Stomach (tissue), 4 donors: ENCODE data around the gene GBA3.

Source experiments
- EP300 ChIP-seq: sonication (generic); formaldehyde crosslinking; IDR thresholded peaks from one replicate; pipeline ENCODE4 v1.6.1; 2017; ENCODE audit warnings: antibody characterized with exemption
- POLR2A ChIP-seq, 4 donors: fragments of 450-650 bp; IDR thresholded peaks; one replicate each; pipeline ENCODE4 v1.6.1; 2016; ENCODE audit warnings: antibody characterized with exemption in 4 of 4, control low read depth in 2 of 4, mild to moderate bottlenecking in 1 of 4, moderate library complexity in 1 of 4
- POLR2AphosphoS5 ChIP-seq, 3 donors: sonication (generic); formaldehyde crosslinking; IDR thresholded peaks; one replicate each; pipeline ENCODE4 v1.6.1; 2016; ENCODE audit warnings: antibody characterized with exemption in 3 of 3
- TF ChIP-seq, protein P1 (sequence below), 7 experiments: fragments of 450-650 bp in 4 of 7; fragments of 200-600 bp in 3 of 7; sonication (generic) in 3 of 7; IDR thresholded peaks; one replicate each; pipeline ENCODE4 v1.5.1; 2016 to 2019; ENCODE audit warnings: antibody characterized with exemption in 7 of 7, control low read depth in 2 of 7, mild to moderate bottlenecking in 1 of 7

DNA sequence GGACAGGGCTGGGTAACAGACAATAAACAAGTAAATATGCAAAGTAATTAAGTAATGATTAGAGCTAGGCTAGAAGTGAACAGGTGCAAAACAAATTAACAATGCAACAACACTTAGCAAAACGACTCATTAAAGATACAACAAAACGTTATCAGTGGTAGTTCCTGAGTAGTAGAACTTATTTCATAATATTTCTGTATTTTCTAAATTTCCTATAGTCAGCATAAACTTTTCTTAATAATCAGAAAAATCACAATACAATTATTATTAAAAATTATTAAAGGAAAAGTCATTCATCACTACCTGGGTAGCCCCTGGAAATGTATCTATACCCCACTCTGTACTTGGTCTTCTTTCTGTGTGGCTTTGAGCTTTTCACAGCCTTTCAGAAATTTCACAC is 166.6 kb downstream of the GBA3 start:
- TF ChIP-seq, protein P1, sequence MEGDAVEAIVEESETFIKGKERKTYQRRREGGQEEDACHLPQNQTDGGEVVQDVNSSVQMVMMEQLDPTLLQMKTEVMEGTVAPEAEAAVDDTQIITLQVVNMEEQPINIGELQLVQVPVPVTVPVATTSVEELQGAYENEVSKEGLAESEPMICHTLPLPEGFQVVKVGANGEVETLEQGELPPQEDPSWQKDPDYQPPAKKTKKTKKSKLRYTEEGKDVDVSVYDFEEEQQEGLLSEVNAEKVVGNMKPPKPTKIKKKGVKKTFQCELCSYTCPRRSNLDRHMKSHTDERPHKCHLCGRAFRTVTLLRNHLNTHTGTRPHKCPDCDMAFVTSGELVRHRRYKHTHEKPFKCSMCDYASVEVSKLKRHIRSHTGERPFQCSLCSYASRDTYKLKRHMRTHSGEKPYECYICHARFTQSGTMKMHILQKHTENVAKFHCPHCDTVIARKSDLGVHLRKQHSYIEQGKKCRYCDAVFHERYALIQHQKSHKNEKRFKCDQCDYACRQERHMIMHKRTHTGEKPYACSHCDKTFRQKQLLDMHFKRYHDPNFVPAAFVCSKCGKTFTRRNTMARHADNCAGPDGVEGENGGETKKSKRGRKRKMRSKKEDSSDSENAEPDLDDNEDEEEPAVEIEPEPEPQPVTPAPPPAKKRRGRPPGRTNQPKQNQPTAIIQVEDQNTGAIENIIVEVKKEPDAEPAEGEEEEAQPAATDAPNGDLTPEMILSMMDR (IDR thresholded peaks at IDR 0.05), result no peak
- TF ChIP-seq EP300, result no peak
- no peak for TF ChIP-seq POLR2A (IDR thresholded peaks at IDR 0.05)
- no peak for TF ChIP-seq POLR2AphosphoS5 (IDR thresholded peaks at IDR 0.05)
